HepG2 (cell line): ENCODE measurements around the gene SERTAD1. TPM values are rescaled to one million over a fixed set of nuclear protein-coding genes. Genes with fewer than 3 reads are reported as not detected.

Experiments used
- BRCA1 ChIP-seq: sonication (generic); formaldehyde crosslinking; IDR thresholded peaks from 2 replicates; pipeline ENCODE4 v1.4.0; 2020; ENCODE audit warnings: missing genetic modification reagents
- CAMTA2 ChIP-seq: sonication (generic); formaldehyde crosslinking; IDR thresholded peaks from 2 replicates; pipeline ENCODE4 v1.4.0; 2020; ENCODE audit warnings: mild to moderate bottlenecking, missing genetic modification reagents, borderline replicate concordance
- CHCHD3 ChIP-seq: sonication (generic); formaldehyde crosslinking; IDR thresholded peaks from 2 replicates; pipeline ENCODE4 v1.8.0; 2022; ENCODE audit warnings: mild to moderate bottlenecking, missing genetic modification reagents, moderate library complexity
- CREB3 ChIP-seq: sonication (generic); formaldehyde crosslinking; IDR thresholded peaks from 2 replicates; pipeline ENCODE4 v1.5.0; 2020; ENCODE audit warnings: missing genetic modification reagents
- CTCF ChIP-seq: sonication (generic); formaldehyde crosslinking; IDR thresholded peaks from 2 replicates; pipeline ENCODE4 v1.5.0; 2020; ENCODE audit warnings: mild to moderate bottlenecking, missing genetic modification reagents, moderate library complexity
- E2F2 ChIP-seq: sonication (generic); formaldehyde crosslinking; IDR thresholded peaks from 2 replicates; pipeline ENCODE4 v1.4.0; 2020; ENCODE audit warnings: missing genetic modification reagents, borderline replicate concordance
- KLF13 ChIP-seq: sonication (generic); formaldehyde crosslinking; IDR thresholded peaks from 2 replicates; pipeline ENCODE4 v1.4.0; 2020; ENCODE audit warnings: mild to moderate bottlenecking, missing genetic modification reagents
- MLLT10 ChIP-seq: sonication (generic); formaldehyde crosslinking; IDR thresholded peaks from 2 replicates; pipeline ENCODE4 v1.4.0; 2020; ENCODE audit warnings: missing genetic modification reagents
- MTERF4 ChIP-seq: sonication (generic); formaldehyde crosslinking; IDR thresholded peaks from 2 replicates; pipeline ENCODE4 v1.8.0; 2023; ENCODE audit warnings: mild to moderate bottlenecking, missing genetic modification reagents
- NR2F6 ChIP-seq, 2 experiments: IDR thresholded peaks; 2 replicates each; pipeline ENCODE4 v1.6.1; 2016; ENCODE audit warnings: antibody characterized with exemption in 1 of 2, mild to moderate bottlenecking in 1 of 2
- POLR2AphosphoS5 ChIP-seq: IDR thresholded peaks from 2 replicates; pipeline ENCODE4 v1.6.1; 2012; ENCODE audit warnings: low read depth, low read length
- PRDM15 ChIP-seq: sonication (generic); formaldehyde crosslinking; IDR thresholded peaks from 2 replicates; pipeline ENCODE4 v1.4.0; 2020; ENCODE audit warnings: missing genetic modification reagents
- RARG ChIP-seq: sonication (generic); formaldehyde crosslinking; IDR thresholded peaks from 2 replicates; pipeline ENCODE4 v1.4.0; 2020; ENCODE audit warnings: low read depth, mild to moderate bottlenecking, missing genetic modification reagents
- SALL2 ChIP-seq: sonication (generic); formaldehyde crosslinking; IDR thresholded peaks from 2 replicates; pipeline ENCODE4 v1.8.1; 2023; ENCODE audit warnings: mild to moderate bottlenecking, missing genetic modification reagents, inconsistent platforms
- SRSF4 ChIP-seq: fragments of 200-400 bp; formaldehyde crosslinking; IDR thresholded peaks from one replicate; pipeline ENCODE4 v1.6.1; 2018; ENCODE audit warnings: mild to moderate bottlenecking, low read depth, low read length, moderate library complexity; ENCODE audit not compliant: poor library complexity, severe bottlenecking
- ZEB1 ChIP-seq: IDR thresholded peaks from 2 replicates; pipeline ENCODE4 v1.6.1; 2012; ENCODE audit warnings: mild to moderate bottlenecking, low read depth, inconsistent platforms; ENCODE audit not compliant: insufficient replicate concordance
- ZNF17 ChIP-seq: sonication (generic); formaldehyde crosslinking; IDR thresholded peaks from 2 replicates; pipeline ENCODE4 v1.5.0; 2020; ENCODE audit warnings: mild to moderate bottlenecking, missing genetic modification reagents
- ZNF33B ChIP-seq: sonication (generic); formaldehyde crosslinking; IDR thresholded peaks from 2 replicates; pipeline ENCODE4 v1.5.1; 2020; ENCODE audit warnings: mild to moderate bottlenecking, missing genetic modification reagents
- ZNF44 ChIP-seq: sonication (generic); formaldehyde crosslinking; IDR thresholded peaks from 2 replicates; pipeline ENCODE4 v1.5.1; 2020; ENCODE audit warnings: mild to moderate bottlenecking, missing genetic modification reagents
- ZNF546 ChIP-seq: sonication (generic); formaldehyde crosslinking; conservative IDR thresholded peaks from 2 replicates; pipeline ENCODE4 v1.8.1; 2023; ENCODE audit warnings: mild to moderate bottlenecking, missing genetic modification reagents
- ZNF816 ChIP-seq: sonication (generic); formaldehyde crosslinking; IDR thresholded peaks from 2 replicates; pipeline ENCODE4 v1.8.0; 2022; ENCODE audit warnings: missing genetic modification reagents, mild to moderate bottlenecking, borderline replicate concordance
- polyA plus RNA-seq, 8 experiments: library from polyadenylated mRNA; depleted of rRNA in 3 of 8; stranded (reverse) in 7 of 8; unstranded in 1 of 8; fragments of >200 nt; fragmentation: Illumina TruSeq in 4 of 8; extraction: Trizol in 4 of 8; gene quantifications; 2 replicates each; pipeline versions ENCODE4 v1.2.1 to v1.2.3, GENCODE V29; 2011 to 2016; ENCODE audit warnings: low read depth in 4 of 8, missing spikeins in 1 of 8, mixed read lengths in 1 of 8; ENCODE audit not compliant: insufficient read depth in 1 of 8
- total RNA-seq, 5 experiments: library from RNA; depleted of rRNA; stranded (reverse); fragments of >200 nt; fragmentation: Illumina TruSeq; extraction: Trizol; gene quantifications; 2 replicates each; pipeline ENCODE4 v1.2.3, GENCODE V29; 2016; ENCODE audit warnings: low read depth in 1 of 5

SERTAD1 gene
- total and polyA plus RNA-seq, 2 of the 13 experiments (the other 11 are each of a cell fraction or from before 2014, with no cell fraction given) = 4.3 to 4.5 TPM

- TF ChIP-seq SALL2 (CRISPR knock-in tag) (no peak; the same call in 1 of the 2 replicates), ZNF816 (CRISPR knock-in tag) (no peak), RARG (no peak), E2F2 (CRISPR knock-in tag) (no peak), ZEB1 (no peak), ZNF33B (0 out of 2 replicates have a peak, but pooled peaks have one; percentile 64), BRCA1 (CRISPR knock-in tag) (no peak), CREB3 (0 out of 2 replicates have a peak, but pooled peaks have one; percentile 47), CHCHD3 (CRISPR knock-in tag) (no peak), PRDM15 (CRISPR knock-in tag) (no peak), ZNF17 (CRISPR knock-in tag) (no peak), ZNF546 (CRISPR knock-in tag) (0 out of 2 replicates have a peak, but pooled peaks have one; percentile 49), CAMTA2 (CRISPR knock-in tag) (0 out of 2 replicates have a peak, but pooled peaks have one; percentile 51), MTERF4 (CRISPR knock-in tag) (no peak), POLR2AphosphoS5 (peak; percentile 91), CTCF (CRISPR knock-in tag) (no peak), KLF13 (CRISPR knock-in tag) (no peak; the same call in 1 of the 2 replicates), NR2F6 (IDR thresholded peaks at IDR 0.05) (no peak), NR2F6 (CRISPR knock-in tag; IDR thresholded peaks at IDR 0.05) (no peak), ZNF44 (CRISPR knock-in tag) (no peak), MLLT10 (CRISPR knock-in tag) (no peak), SRSF4 (no peak)
These were observed 18.4 kb upstream of the SERTAD1 start, which contains the start of gene SERTAD3 (continued) for GRCh38 chr19:40444000-40444824.
